Measurements from ENCODE around the gene ZMPSTE24. TPM values are rescaled to one million over a fixed set of nuclear protein-coding genes. Genes with fewer than 3 reads are reported as not detected.
A peak's percentile ranks its signal among the peaks of the same experiment; 100 is the strongest.

The ZMPSTE24 gene
- total RNA-seq, 1 experiment from 2014 or later: 31.3 TPM

DNA sequence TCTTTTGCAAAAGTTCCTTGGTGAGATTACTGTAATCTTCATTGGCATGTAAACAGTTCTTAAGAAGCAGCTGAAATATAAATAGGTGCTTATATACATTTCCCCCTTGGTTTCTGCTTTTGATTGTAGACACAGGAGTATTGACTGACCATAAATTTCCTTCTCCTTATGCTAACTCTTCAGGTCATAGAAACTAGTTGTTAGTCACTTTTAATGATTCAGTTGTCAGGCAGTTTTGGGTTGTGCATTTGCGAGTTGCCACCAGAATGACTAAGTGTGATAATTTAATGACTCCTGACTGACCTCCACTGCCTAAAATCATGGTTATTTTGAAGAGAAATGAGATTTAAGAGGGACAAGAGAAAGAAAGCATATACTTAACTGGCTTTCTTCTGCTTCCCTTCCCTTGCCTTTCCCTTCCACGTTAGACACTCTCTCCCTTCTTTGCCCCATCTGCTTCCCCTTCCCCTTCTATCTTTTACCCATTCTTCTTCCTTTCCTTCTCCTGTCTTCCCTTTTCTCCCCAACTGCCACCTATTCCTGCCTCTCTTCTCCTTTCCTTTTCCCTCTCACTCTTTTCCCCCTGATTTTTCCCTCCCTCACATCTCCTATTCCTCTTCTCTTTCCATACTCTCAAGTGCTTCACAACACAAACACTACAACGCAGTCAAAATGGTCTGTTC lies 12.3 kb downstream of the ZMPSTE24 start:
- no peaks in the 10 kb centered on the region for H3K9me3 Mint-ChIP-seq (ENCODE audit: unreplicated experiment)
- H3K27me3 Mint-ChIP-seq (ENCODE audit: insufficient read depth, unreplicated experiment): no peaks in the 10 kb centered on the region
- H3K27ac Mint-ChIP-seq (ENCODE audit: low read depth, unreplicated experiment): peak overlapping the region; percentile 20
- no TSS peak for BruUV-seq (replicated peaks)
- peaks cover 73% of the 10 kb centered on the region for H3K36me3 Mint-ChIP-seq (ENCODE audit: insufficient read depth, unreplicated experiment)
- TF ChIP-seq, protein P1, sequence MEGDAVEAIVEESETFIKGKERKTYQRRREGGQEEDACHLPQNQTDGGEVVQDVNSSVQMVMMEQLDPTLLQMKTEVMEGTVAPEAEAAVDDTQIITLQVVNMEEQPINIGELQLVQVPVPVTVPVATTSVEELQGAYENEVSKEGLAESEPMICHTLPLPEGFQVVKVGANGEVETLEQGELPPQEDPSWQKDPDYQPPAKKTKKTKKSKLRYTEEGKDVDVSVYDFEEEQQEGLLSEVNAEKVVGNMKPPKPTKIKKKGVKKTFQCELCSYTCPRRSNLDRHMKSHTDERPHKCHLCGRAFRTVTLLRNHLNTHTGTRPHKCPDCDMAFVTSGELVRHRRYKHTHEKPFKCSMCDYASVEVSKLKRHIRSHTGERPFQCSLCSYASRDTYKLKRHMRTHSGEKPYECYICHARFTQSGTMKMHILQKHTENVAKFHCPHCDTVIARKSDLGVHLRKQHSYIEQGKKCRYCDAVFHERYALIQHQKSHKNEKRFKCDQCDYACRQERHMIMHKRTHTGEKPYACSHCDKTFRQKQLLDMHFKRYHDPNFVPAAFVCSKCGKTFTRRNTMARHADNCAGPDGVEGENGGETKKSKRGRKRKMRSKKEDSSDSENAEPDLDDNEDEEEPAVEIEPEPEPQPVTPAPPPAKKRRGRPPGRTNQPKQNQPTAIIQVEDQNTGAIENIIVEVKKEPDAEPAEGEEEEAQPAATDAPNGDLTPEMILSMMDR (IDR thresholded peaks at IDR 0.05; ENCODE audit: unreplicated experiment): no peak
- ChIA-PET POLR2A (no interaction called here), CTCF (interaction anchor here (0.8 kb wide), 1 partner anchor 191 kb away, joined by 3 read pairs; no protein-coding TSS in a partner anchor)
- intact Hi-C loops (cut with micrococcal nuclease): no loop called here
- DNase-seq (ENCODE audit: unreplicated experiment): no peak
- H3K4me3 Mint-ChIP-seq (ENCODE audit: unreplicated experiment): no peak overlapping the region
- peaks cover 8% of the 10 kb centered on the region for H3K4me1 Mint-ChIP-seq (ENCODE audit: insufficient read depth, unreplicated experiment)

DNA sequence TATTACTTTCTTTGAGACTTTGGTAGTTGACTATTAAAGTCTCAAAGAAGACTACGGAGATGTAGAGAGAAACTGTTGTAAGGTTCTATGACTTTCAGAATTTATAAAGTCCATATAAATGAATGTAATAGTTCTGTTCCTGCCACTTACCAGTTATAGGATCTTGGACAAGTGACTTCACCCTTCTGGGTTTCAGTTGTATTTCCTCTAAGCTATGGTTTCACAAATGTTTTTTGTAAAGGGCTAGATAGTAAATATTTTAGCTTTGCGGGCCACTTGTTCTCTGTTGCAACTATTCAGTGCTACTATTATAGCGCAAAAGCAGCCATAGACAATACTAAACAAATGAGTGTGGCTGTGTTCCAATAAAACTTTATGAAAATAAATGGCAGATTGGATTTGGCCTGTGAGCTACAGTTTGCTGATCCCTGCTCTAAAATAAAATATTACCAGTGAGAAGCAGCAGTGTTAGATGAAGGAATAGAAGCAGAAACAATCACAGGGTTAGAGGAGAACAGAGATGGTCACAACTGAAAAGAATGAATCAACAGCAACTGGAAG lies 14.7 kb downstream of the ZMPSTE24 start:
- BruUV-seq (replicated peaks): no TSS peak
- POLR2A ChIA-PET: interaction anchor here (0.6 to 1.9 kb wide), 3 partner anchors 10 to 33 kb away, joined by 3 to 4 read pairs (median 3); no protein-coding TSS in a partner anchor
- TF ChIP-seq, protein P1 (IDR thresholded peaks at IDR 0.05; ENCODE audit: unreplicated experiment): no peak

DNA sequence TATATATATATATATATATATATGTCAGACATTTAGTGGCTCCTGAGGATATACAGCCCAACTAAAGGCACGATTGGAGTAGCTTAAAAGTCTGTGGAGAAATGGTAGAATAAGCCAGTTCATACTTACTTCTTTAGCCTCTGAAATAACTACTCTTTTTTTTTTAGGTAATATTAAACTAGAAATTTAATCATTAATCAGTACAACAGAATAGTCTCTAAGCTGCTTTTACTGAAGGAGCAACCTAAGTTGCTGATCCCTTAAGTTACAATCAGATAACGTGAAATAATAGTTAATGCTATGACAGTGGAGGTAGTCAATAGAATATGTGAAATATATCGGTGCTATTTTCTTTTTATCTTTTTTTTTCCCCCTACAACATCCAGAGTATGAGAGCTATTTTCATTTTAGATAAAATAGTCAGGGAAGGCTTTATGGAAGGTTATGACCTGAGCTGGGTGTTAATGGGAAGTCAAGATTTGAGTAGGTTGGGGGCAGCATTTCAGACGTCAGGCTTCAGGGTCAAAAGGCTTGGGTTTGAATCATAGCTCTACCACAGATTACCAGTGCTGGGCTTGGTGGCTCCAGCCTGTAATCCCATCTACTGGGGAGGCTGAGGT lies 15.6 kb downstream of the ZMPSTE24 start:
- Mint-ChIP-seq H3K27me3 (ENCODE audit: insufficient read depth, unreplicated experiment) (no peaks in the 10 kb centered on the region), H3K4me1 (ENCODE audit: insufficient read depth, unreplicated experiment) (no peaks in the 10 kb centered on the region), H3K27ac (ENCODE audit: low read depth, unreplicated experiment) (no peak overlapping the region), H3K9me3 (ENCODE audit: unreplicated experiment) (no peaks in the 10 kb centered on the region), H3K4me3 (ENCODE audit: unreplicated experiment) (no peak overlapping the region), H3K36me3 (ENCODE audit: insufficient read depth, unreplicated experiment) (peaks cover 67% of the 10 kb centered on the region)
- TF ChIP-seq, protein P1 (IDR thresholded peaks at IDR 0.05; ENCODE audit: unreplicated experiment): no peak
- intact Hi-C loops (cut with micrococcal nuclease): no loop called here
- CTCF ChIA-PET: interaction anchor here (0.5 to 1.1 kb wide), 6 partner anchors 10 to 687 kb away, joined by 3 to 4 read pairs (median 3); no protein-coding TSS in a partner anchor
- POLR2A ChIA-PET: interaction anchor here (0.5 to 1.9 kb wide), 5 partner anchors 11 to 759 kb away, joined by 3 to 4 read pairs (median 3); no protein-coding TSS in a partner anchor
- BruUV-seq (replicated peaks): no TSS peak
- DNase-seq (ENCODE audit: unreplicated experiment): no peak

More for the DNA sequence above, 14.7 kb downstream of the ZMPSTE24 start:
- CTCF ChIA-PET: interaction anchor here (1.0 to 1.1 kb wide), 2 partner anchors 66 to 69 kb away, joined by 3 to 4 read pairs; no protein-coding TSS in a partner anchor
- Mint-ChIP-seq H3K36me3 (ENCODE audit: insufficient read depth, unreplicated experiment) (peaks cover 74% of the 10 kb centered on the region), H3K4me3 (ENCODE audit: unreplicated experiment) (no peak overlapping the region), H3K27ac (ENCODE audit: low read depth, unreplicated experiment) (no peak overlapping the region), H3K27me3 (ENCODE audit: insufficient read depth, unreplicated experiment) (no peaks in the 10 kb centered on the region), H3K9me3 (ENCODE audit: unreplicated experiment) (no peaks in the 10 kb centered on the region), H3K4me1 (ENCODE audit: insufficient read depth, unreplicated experiment) (peaks cover 4% of the 10 kb centered on the region)
- no peak for DNase-seq (ENCODE audit: unreplicated experiment)
- intact Hi-C loops (cut with micrococcal nuclease): no loop called here

DNA sequence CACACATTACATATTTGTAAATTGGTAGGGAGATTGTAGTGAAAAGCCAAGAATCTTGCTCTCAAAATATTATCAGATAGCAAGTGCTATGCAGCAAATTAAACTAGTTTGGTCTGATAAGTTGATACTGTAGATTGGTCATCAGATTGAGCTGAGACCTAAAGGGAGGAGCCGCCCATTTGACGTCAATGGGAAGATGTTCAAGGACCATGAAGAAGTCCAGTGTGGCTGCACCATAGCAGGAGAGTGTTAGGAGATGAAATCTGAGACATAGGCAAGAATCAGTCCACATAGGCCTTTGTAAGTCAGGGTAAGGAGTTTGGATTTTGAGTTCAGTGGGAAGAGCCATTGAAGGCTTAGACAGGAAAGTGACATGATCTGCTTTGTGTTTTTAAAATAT lies 16.3 kb downstream of the ZMPSTE24 start:
- TF ChIP-seq, protein P1 (IDR thresholded peaks at IDR 0.05; ENCODE audit: unreplicated experiment): no peak
- Mint-ChIP-seq H3K4me3 (ENCODE audit: unreplicated experiment) (no peak overlapping the region), H3K27me3 (ENCODE audit: insufficient read depth, unreplicated experiment) (no peaks in the 10 kb centered on the region), H3K27ac (ENCODE audit: low read depth, unreplicated experiment) (no peak overlapping the region), H3K9me3 (ENCODE audit: unreplicated experiment) (no peaks in the 10 kb centered on the region), H3K36me3 (ENCODE audit: insufficient read depth, unreplicated experiment) (peaks cover 68% of the 10 kb centered on the region), H3K4me1 (ENCODE audit: insufficient read depth, unreplicated experiment) (no peaks in the 10 kb centered on the region)
- CTCF ChIA-PET: interaction anchor here (0.5 to 1.0 kb wide), 3 partner anchors 11 to 574 kb away, joined by 3 to 4 read pairs (median 3); no protein-coding TSS in a partner anchor
- POLR2A ChIA-PET: interaction anchor here (1.6 to 1.9 kb wide), 2 partner anchors 12 to 18 kb away, joined by 4 read pairs; no protein-coding TSS in a partner anchor
- BruUV-seq (replicated peaks): no TSS peak
- DNase-seq (ENCODE audit: unreplicated experiment): no peak
- intact Hi-C loops (cut with micrococcal nuclease): no loop called here
